KMS-11 (cell line): Measurements from ENCODE around the gene KAT2A.

ENCODE experiments used
- H2AFZ ChIP-seq: fragments of 200-600 bp; sonication (generic); 2 replicates; pipeline ENCODE4 v1.6.1; 2016; ENCODE audit warnings: antibody characterized with exemption, mixed run types, low read depth
- H3K27ac ChIP-seq: fragments of 200-600 bp; sonication (generic); 2 replicates; pipeline ENCODE4 v1.6.1; 2016; ENCODE audit warnings: mild to moderate bottlenecking, mixed run types
- H3K27me3 ChIP-seq: fragments of 200-600 bp; sonication (generic); 2 replicates; pipeline ENCODE4 v1.6.1; 2017; ENCODE audit warnings: mild to moderate bottlenecking, low read depth, mixed run types, moderate library complexity; ENCODE audit not compliant: insufficient read depth
- H3K36me3 ChIP-seq: fragments of 200-600 bp; sonication (generic); 2 replicates; pipeline ENCODE4 v1.6.1; 2017; ENCODE audit warnings: mild to moderate bottlenecking, mixed run types; ENCODE audit not compliant: insufficient read depth
- H3K4me1 ChIP-seq: fragments of 200-600 bp; sonication (generic); 2 replicates; pipeline ENCODE4 v1.6.1; 2016; ENCODE audit warnings: mild to moderate bottlenecking, low read depth, mixed run types; ENCODE audit not compliant: poor library complexity, severe bottlenecking
- H3K4me2 ChIP-seq: fragments of 200-600 bp; sonication (generic); 2 replicates; pipeline ENCODE4 v1.7.0; 2016; ENCODE audit warnings: mild to moderate bottlenecking, mixed run types
- H3K4me3 ChIP-seq: fragments of 200-600 bp; sonication (generic); IDR thresholded peaks from 2 replicates; pipeline ENCODE4 v1.6.1; 2017; ENCODE audit warnings: low read depth, low read length, mixed read lengths; ENCODE audit not compliant: insufficient read depth
- H3K79me2 ChIP-seq: fragments of 200-600 bp; sonication (generic); 2 replicates; pipeline ENCODE4 v1.6.1; 2016; ENCODE audit warnings: low read depth, mixed run types; ENCODE audit not compliant: insufficient read depth
- H3K9ac ChIP-seq: fragments of 200-600 bp; sonication (generic); 2 replicates; pipeline ENCODE4 v1.6.1; 2016; ENCODE audit warnings: mild to moderate bottlenecking, mixed run types
- H4K20me1 ChIP-seq: fragments of 200-600 bp; sonication (generic); 2 replicates; pipeline ENCODE4 v1.6.1; 2016; ENCODE audit warnings: mild to moderate bottlenecking, mixed run types; ENCODE audit not compliant: insufficient read depth
- TF ChIP-seq, protein P1 (sequence below): fragments of 200-600 bp; sonication (generic); conservative IDR thresholded peaks from 2 replicates; pipeline ENCODE4 v1.6.1; 2017; ENCODE audit warnings: low read depth, mild to moderate bottlenecking, antibody characterized with exemption, low read length, moderate library complexity, mixed read lengths

KAT2A gene

GRCh38 chr17:42110301-42111264, 10.6 kb downstream of the KAT2A start:
- no peak overlapping the region for H2AFZ ChIP-seq
- H3K79me2 ChIP-seq, result no peaks in the 10 kb centered on the region
- no peaks in the 10 kb centered on the region; the same call in 1 of the 2 replicates for H3K27me3 ChIP-seq
- peaks cover 46% of the 10 kb centered on the region for H3K4me1 ChIP-seq
- H3K27ac ChIP-seq, result no peak overlapping the region
- TF ChIP-seq, protein P1, sequence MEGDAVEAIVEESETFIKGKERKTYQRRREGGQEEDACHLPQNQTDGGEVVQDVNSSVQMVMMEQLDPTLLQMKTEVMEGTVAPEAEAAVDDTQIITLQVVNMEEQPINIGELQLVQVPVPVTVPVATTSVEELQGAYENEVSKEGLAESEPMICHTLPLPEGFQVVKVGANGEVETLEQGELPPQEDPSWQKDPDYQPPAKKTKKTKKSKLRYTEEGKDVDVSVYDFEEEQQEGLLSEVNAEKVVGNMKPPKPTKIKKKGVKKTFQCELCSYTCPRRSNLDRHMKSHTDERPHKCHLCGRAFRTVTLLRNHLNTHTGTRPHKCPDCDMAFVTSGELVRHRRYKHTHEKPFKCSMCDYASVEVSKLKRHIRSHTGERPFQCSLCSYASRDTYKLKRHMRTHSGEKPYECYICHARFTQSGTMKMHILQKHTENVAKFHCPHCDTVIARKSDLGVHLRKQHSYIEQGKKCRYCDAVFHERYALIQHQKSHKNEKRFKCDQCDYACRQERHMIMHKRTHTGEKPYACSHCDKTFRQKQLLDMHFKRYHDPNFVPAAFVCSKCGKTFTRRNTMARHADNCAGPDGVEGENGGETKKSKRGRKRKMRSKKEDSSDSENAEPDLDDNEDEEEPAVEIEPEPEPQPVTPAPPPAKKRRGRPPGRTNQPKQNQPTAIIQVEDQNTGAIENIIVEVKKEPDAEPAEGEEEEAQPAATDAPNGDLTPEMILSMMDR, result no peak
- no peaks in the 10 kb centered on the region for H4K20me1 ChIP-seq
- no peak overlapping the region for H3K4me3 ChIP-seq
- no peaks in the 10 kb centered on the region for H3K36me3 ChIP-seq
- H3K4me2 ChIP-seq, result peak overlapping the region; percentile 83; the same call in 1 of the 2 replicates
- no peak overlapping the region for H3K9ac ChIP-seq

DNA sequence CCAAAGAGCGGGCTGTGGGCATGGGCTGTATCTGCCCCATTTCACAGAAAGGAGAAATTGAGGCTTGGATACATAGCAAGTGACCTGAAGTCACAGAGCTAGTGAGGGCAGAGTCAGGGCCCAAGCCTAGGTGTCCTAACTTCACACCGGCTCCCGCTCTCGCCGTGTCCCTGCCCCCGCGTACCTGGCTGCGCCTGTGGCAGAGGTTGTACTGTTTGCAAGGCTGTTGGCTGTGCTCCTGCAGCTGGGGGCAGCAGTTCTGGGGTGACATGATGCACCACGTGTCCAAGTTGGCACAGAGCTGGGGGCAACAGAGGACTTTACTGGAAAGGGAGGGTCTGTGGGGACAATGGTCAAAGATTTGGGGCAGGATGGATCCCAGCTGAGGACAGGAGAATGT, 12.1 kb downstream of the KAT2A start:
- no peak overlapping the region for H3K4me2 ChIP-seq
- no peak overlapping the region for H2AFZ ChIP-seq
- no peak overlapping the region for H3K9ac ChIP-seq
- TF ChIP-seq, protein P1, result no peak
- no peak overlapping the region for H3K4me3 ChIP-seq
- no peaks in the 10 kb centered on the region for H4K20me1 ChIP-seq
- H3K4me1 ChIP-seq, result peaks cover 46% of the 10 kb centered on the region
- H3K27me3 ChIP-seq, result no peaks in the 10 kb centered on the region; the same call in 1 of the 2 replicates
- H3K36me3 ChIP-seq, result no peaks in the 10 kb centered on the region
- H3K27ac ChIP-seq, result no peak overlapping the region
- no peaks in the 10 kb centered on the region for H3K79me2 ChIP-seq

GRCh38 chr17:42107597-42108576, 13.3 kb downstream of the KAT2A start:
- Histone ChIP-seq H3K79me2 (no peaks in the 10 kb centered on the region), H3K27ac (no peak overlapping the region), H3K4me2 (peak overlapping the region; percentile 55), H3K4me3 (no peak overlapping the region), H3K27me3 (no peaks in the 10 kb centered on the region; the same call in 1 of the 2 replicates), H3K4me1 (peaks cover 36% of the 10 kb centered on the region), H3K9ac (no peak overlapping the region), H2AFZ (peak overlapping the region; percentile 41; the same call in 1 of the 2 replicates), H3K36me3 (no peaks in the 10 kb centered on the region), H4K20me1 (no peaks in the 10 kb centered on the region)
- TF ChIP-seq, protein P1, result no peak

DNA sequence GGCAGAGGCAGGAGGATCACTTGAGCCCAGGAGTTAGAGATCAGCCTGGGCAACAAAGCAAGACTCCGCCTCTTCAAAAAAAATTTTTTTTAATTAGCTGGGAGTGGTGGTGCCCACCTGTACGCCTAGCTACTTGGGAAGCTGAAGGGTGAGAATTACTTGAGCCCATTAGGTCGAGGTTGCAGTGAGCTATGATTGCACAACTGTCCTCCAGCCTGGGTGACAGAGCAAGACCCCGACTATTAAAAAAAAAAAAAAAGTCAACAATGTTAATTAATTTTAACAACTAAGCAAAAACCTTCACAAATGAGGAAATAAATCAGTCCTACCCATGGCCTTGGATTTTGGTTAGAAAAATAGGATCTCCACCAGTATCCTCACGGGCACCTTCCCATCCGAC, 14.0 kb downstream of the KAT2A start:
- Histone ChIP-seq H4K20me1 (no peaks in the 10 kb centered on the region), H3K4me2 (no peak overlapping the region; the same call in none of the 2 replicates), H3K4me3 (no peak overlapping the region)

More for the DNA sequence above, 14.0 kb downstream of the KAT2A start:
- Histone ChIP-seq H3K79me2 (no peaks in the 10 kb centered on the region), H3K27me3 (no peaks in the 10 kb centered on the region; the same call in 1 of the 2 replicates), H3K36me3 (no peaks in the 10 kb centered on the region), H3K4me1 (peaks cover 31% of the 10 kb centered on the region), H3K9ac (no peak overlapping the region), H3K27ac (no peak overlapping the region), H2AFZ (peak overlapping the region; percentile 41; the same call in 1 of the 2 replicates)
- TF ChIP-seq, protein P1, result no peak
